Measurements from ENCODE around the gene MUS81. TPM values are rescaled to one million over a fixed set of nuclear protein-coding genes. Genes with fewer than 3 reads are reported as not detected.

The MUS81 gene
- total RNA-seq, 2 experiments from 2014 or later, result 102 to 130 TPM

- Histone ChIP-seq H3K27ac (ENCODE audit: low read depth, low read length, poor library complexity, severe bottlenecking) (no peak overlapping the region), H3K4me2 (ENCODE audit: low read length) (no peak overlapping the region), H3K79me2 (ENCODE audit: insufficient read depth, low read depth, low read length) (peaks cover 16% of the 10 kb centered on the region; the same call in 1 of the 2 replicates), H3K36me3 (ENCODE audit: insufficient read depth, low read length) (peaks cover 53% of the 10 kb centered on the region), H3K4me1 (ENCODE audit: insufficient read depth, low read length, poor library complexity, severe bottlenecking) (peaks cover 33% of the 10 kb centered on the region), H3K9me2 (ENCODE audit: insufficient read depth, low read length) (no peaks in the 10 kb centered on the region), H4K20me1 (ENCODE audit: insufficient read depth, low read length) (no peaks in the 10 kb centered on the region), H2AFZ (ENCODE audit: low read length) (no peak overlapping the region), H3K9me3 (ENCODE audit: low read length) (no peaks in the 10 kb centered on the region), H3K4me3 (ENCODE audit: low read depth, low read length, poor library complexity, severe bottlenecking) (no peak overlapping the region)
- TF ChIP-seq CTCF (conservative IDR thresholded peaks at IDR 0.05; ENCODE audit: low read length), result no peak
- no peak for TF ChIP-seq EZH2phosphoT487 (IDR thresholded peaks at IDR 0.05; ENCODE audit: borderline replicate concordance, low read depth, low read length)
- BruUV-seq (replicated peaks), result no TSS peak
- ChIA-PET POLR2A (no interaction called here), CTCF (ENCODE audit: unreplicated experiment) (no interaction called here)
- DNase-seq (ENCODE audit: low spot score), result no peak
- intact Hi-C loops (cut with micrococcal nuclease; ENCODE audit: unreplicated experiment), result no loop called here
Observed at GRCh38 chr11:65883058-65883761, 23.0 kb downstream of the MUS81 start.

- Histone ChIP-seq H3K9me2 (ENCODE audit: insufficient read depth, low read length) (no peaks in the 10 kb centered on the region), H3K36me3 (ENCODE audit: insufficient read depth, low read length) (peaks cover 53% of the 10 kb centered on the region), H3K4me1 (ENCODE audit: insufficient read depth, low read length, poor library complexity, severe bottlenecking) (peaks cover 38% of the 10 kb centered on the region), H2AFZ (ENCODE audit: low read length) (no peak overlapping the region), H3K27ac (ENCODE audit: low read depth, low read length, poor library complexity, severe bottlenecking) (no peak overlapping the region), H4K20me1 (ENCODE audit: insufficient read depth, low read length) (no peaks in the 10 kb centered on the region), H3K9me3 (ENCODE audit: low read length) (no peaks in the 10 kb centered on the region), H3K4me3 (ENCODE audit: low read depth, low read length, poor library complexity, severe bottlenecking) (no peak overlapping the region), H3K4me2 (ENCODE audit: low read length) (no peak overlapping the region), H3K79me2 (ENCODE audit: insufficient read depth, low read depth, low read length) (peaks cover 16% of the 10 kb centered on the region; the same call in 1 of the 2 replicates)
- intact Hi-C loops (cut with micrococcal nuclease; ENCODE audit: unreplicated experiment), result loop anchor here (1.0 kb wide), 1 partner anchor 105 kb away; no protein-coding TSS in a partner anchor
- BruUV-seq (replicated peaks), result no TSS peak
- CTCF ChIA-PET (ENCODE audit: unreplicated experiment), result interaction anchor here (0.6 to 0.7 kb wide), 4 partner anchors 10 to 104 kb away, joined by 3 to 5 read pairs (median 3); no protein-coding TSS in a partner anchor
- POLR2A ChIA-PET, result interaction anchor here (0.6 to 1.2 kb wide), 5 partner anchors 10 to 220 kb away, joined by 3 to 7 read pairs (median 3); partner anchors contain the start of gene MUS81
- TF ChIP-seq CTCF (conservative IDR thresholded peaks at IDR 0.05; ENCODE audit: low read length), result no peak
- no peak for TF ChIP-seq EZH2phosphoT487 (IDR thresholded peaks at IDR 0.05; ENCODE audit: borderline replicate concordance, low read depth, low read length)
- no peak for DNase-seq (ENCODE audit: low spot score)
Observed at GRCh38 chr11:65883786-65884715, 23.8 kb downstream of the MUS81 start.
